ENCODE data around the gene NOTCH2. TPM values are rescaled to one million over a fixed set of nuclear protein-coding genes. Genes with fewer than 3 reads are reported as not detected.

Gene NOTCH2
- total RNA-seq, 1 donor from 2014 or later = 66.6 TPM

DNA sequence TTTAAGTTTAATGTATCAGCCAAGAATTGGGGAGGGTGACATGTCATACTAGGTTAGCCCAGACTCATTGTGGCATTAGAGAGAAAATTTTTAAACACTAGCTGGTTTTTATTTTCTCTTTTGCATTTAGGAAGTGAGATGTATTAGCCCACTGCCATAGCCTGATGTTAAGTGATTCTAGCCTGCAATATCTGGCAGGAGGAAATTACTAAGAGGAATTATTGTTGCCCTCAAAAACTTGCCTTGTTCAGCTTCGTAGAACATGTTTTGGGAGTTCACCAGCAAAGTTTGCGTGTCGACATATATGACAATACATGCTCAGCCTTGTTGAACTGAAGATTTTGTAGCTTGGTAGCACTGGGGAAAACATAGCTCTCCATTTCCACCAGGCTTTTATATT lies 185.6 kb downstream of the NOTCH2 start:
- Histone ChIP-seq H3K9me3 (ENCODE audit: low read depth) (no peaks in the 10 kb centered on the region), H3F3A (ENCODE audit: low read depth) (no peaks in the 10 kb centered on the region), H3K79me2 (ENCODE audit: low read depth) (no peaks in the 10 kb centered on the region), H3K4me3 (no peak overlapping the region), H4K20me1 (ENCODE audit: low read depth) (no peaks in the 10 kb centered on the region), H3K36me3 (no peaks in the 10 kb centered on the region), H3K9ac (no peak overlapping the region), H3K4me1 (no peaks in the 10 kb centered on the region), H3K4me2 (no peak overlapping the region), H2AFZ (replicated peaks) (no peak overlapping the region), H3K27ac (no peak overlapping the region), H3K27me3 (no peaks in the 10 kb centered on the region)
- TF ChIP-seq EZH2phosphoT487 (IDR thresholded peaks at IDR 0.05) (no peak), EZH2 (IDR thresholded peaks at IDR 0.05) (no peak)
- TF ChIP-seq, protein P1, sequence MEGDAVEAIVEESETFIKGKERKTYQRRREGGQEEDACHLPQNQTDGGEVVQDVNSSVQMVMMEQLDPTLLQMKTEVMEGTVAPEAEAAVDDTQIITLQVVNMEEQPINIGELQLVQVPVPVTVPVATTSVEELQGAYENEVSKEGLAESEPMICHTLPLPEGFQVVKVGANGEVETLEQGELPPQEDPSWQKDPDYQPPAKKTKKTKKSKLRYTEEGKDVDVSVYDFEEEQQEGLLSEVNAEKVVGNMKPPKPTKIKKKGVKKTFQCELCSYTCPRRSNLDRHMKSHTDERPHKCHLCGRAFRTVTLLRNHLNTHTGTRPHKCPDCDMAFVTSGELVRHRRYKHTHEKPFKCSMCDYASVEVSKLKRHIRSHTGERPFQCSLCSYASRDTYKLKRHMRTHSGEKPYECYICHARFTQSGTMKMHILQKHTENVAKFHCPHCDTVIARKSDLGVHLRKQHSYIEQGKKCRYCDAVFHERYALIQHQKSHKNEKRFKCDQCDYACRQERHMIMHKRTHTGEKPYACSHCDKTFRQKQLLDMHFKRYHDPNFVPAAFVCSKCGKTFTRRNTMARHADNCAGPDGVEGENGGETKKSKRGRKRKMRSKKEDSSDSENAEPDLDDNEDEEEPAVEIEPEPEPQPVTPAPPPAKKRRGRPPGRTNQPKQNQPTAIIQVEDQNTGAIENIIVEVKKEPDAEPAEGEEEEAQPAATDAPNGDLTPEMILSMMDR (IDR thresholded peaks at IDR 0.05) = no peak
- Mint-ChIP-seq H3K36me3 (no peaks in the 10 kb centered on the region), H3K27me3 (ENCODE audit: insufficient read depth, low read depth) (no peaks in the 10 kb centered on the region), H3K9me3 (peaks cover 10% of the 10 kb centered on the region), H3K27ac (no peak overlapping the region), H3K4me3 (no peak overlapping the region), H3K4me1 (no peaks in the 10 kb centered on the region)
- DNase-seq (ENCODE audit: low spot score) = no peak

DNA sequence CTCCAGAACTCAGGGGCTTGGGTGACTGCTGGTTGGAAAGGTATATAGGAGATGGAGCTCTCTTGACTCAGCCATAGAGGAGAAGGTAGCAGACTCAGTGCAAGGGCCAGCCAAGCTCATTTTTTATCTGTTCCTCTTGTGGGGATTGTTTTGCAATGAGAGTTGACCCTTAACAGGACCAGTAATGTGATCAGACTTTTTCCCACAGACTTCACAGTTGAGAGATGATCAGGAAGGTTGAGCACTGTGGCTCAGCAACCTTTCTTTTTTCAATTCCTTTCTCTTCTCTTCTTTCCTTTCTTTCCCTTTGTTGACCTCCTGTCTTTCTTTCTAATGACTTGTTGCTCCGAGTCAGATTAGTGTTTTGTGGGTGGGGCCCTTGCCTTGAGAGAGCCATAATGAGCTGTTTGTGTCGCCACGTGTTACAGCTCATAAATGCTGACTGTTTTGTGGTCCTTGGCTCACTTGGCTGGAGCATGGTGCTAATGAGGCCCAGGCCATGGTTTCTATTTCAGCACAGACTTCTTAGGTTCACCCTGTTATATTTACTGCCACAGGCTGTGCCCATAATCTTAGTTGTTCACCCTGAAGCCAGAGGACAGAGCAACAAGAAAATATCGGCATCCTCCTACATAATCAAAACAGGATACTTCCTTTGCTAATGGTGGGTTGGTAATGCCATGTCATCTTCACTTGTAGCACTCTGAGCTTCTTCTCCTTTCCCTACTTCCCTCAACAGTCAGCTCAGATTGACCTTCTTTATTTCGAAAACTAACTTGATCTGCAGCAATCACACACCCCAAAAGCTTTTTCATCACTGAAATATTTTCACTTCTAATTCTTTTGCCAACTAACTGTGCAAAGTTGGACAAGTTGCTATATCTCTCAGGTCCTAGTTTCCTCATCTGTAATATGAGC lies 187.1 kb downstream of the NOTCH2 start:
- Histone ChIP-seq H3K36me3 (no peaks in the 10 kb centered on the region), H3K27me3 (no peaks in the 10 kb centered on the region)

DNA sequence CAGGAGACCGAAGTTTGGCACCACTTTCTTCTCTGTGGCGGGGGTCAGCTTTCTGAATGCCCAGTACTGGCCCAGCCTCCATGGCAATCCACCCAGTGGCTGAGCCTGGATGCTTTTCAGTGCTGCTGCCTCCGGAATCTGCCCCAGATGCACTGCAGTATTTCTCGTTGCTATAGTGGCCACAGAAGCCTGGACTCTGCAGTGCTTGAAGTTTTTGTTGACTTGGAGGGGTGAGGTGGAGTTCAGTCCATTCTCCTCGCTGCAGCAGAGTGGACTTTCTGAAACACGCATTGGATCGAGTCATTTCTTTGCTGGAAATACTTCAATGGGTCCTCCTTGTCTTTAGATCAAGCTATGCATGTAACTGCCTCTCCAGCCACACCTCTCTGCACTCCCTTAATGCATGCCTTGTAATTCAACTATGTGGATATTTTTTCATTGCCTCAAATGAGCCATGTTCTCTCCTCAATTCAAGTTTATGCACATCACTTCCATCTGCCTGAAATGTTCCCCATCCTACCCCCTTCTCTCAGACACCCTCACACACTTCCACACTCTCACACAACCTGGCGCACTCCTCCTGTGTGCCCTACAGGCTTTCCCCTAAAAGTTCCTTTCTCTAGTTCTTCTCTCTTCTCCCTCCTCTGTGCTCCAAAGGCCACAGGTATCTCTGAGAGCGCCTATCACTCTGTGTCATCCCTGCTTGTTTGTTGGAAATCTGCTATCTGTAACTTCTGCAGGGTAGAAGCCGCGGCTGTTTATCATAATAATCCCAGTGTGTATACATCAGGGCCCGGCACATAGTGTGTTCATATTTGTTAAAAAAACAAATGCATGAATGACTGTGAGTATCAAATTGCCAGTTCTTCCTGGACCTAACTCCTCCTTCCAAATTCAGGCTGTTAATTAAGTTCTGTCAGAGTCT lies 189.7 kb downstream of the NOTCH2 start:
- H3K27ac ChIP-seq = no peak overlapping the region
- H3K4me2 ChIP-seq = no peak overlapping the region
- H3K9me3 ChIP-seq (ENCODE audit: low read depth) = no peaks in the 10 kb centered on the region
- Mint-ChIP-seq H3K4me1 (no peaks in the 10 kb centered on the region), H3K36me3 (no peaks in the 10 kb centered on the region), H3K4me3 (no peak overlapping the region), H3K27me3 (ENCODE audit: insufficient read depth, low read depth) (no peaks in the 10 kb centered on the region), H3K27ac (no peak overlapping the region), H3K9me3 (no peaks in the 10 kb centered on the region)
- no peaks in the 10 kb centered on the region for H4K20me1 ChIP-seq (ENCODE audit: low read depth)
- no peaks in the 10 kb centered on the region for H3K27me3 ChIP-seq
- no peak overlapping the region for H3K9ac ChIP-seq
- H3K4me3 ChIP-seq = no peak overlapping the region
- H3K4me1 ChIP-seq = no peaks in the 10 kb centered on the region
- no peaks in the 10 kb centered on the region for H3K36me3 ChIP-seq
- TF ChIP-seq EZH2 (IDR thresholded peaks at IDR 0.05) = no peak
- TF ChIP-seq EZH2phosphoT487 (IDR thresholded peaks at IDR 0.05) = no peak
- TF ChIP-seq, protein P1 (IDR thresholded peaks at IDR 0.05) = no peak
- H2AFZ ChIP-seq (replicated peaks) = no peak overlapping the region
- no peaks in the 10 kb centered on the region for H3F3A ChIP-seq (ENCODE audit: low read depth)
- DNase-seq (ENCODE audit: low spot score) = no peak
- no peaks in the 10 kb centered on the region for H3K79me2 ChIP-seq (ENCODE audit: low read depth)

More for the DNA sequence above, 187.1 kb downstream of the NOTCH2 start:
- H3F3A ChIP-seq (ENCODE audit: low read depth) = no peaks in the 10 kb centered on the region
- TF ChIP-seq, protein P1 (IDR thresholded peaks at IDR 0.05) = no peak
- TF ChIP-seq EZH2 (IDR thresholded peaks at IDR 0.05) (no peak), EZH2phosphoT487 (IDR thresholded peaks at IDR 0.05) (no peak)
- Mint-ChIP-seq H3K4me1 (no peaks in the 10 kb centered on the region), H3K9me3 (no peaks in the 10 kb centered on the region), H3K27ac (no peak overlapping the region), H3K4me3 (no peak overlapping the region), H3K27me3 (ENCODE audit: insufficient read depth, low read depth) (no peaks in the 10 kb centered on the region), H3K36me3 (no peaks in the 10 kb centered on the region)
- H2AFZ ChIP-seq (replicated peaks) = no peak overlapping the region
- no peak for DNase-seq (ENCODE audit: low spot score)
- no peak overlapping the region for H3K9ac ChIP-seq
- H3K27ac ChIP-seq = no peak overlapping the region
- H3K4me1 ChIP-seq = no peaks in the 10 kb centered on the region
- H3K4me2 ChIP-seq = no peak overlapping the region
- H3K79me2 ChIP-seq (ENCODE audit: low read depth) = no peaks in the 10 kb centered on the region
- no peak overlapping the region for H3K4me3 ChIP-seq
- H3K9me3 ChIP-seq (ENCODE audit: low read depth) = no peaks in the 10 kb centered on the region
- H4K20me1 ChIP-seq (ENCODE audit: low read depth) = no peaks in the 10 kb centered on the region
